HCT116 (cell line): ENCODE data around the gene RAB34. TPM values are rescaled to one million over a fixed set of nuclear protein-coding genes. Genes with fewer than 3 reads are reported as not detected.

Experiments used
- CBX3 ChIP-seq: IDR thresholded peaks from 2 replicates; pipeline ENCODE4 v1.6.1; 2012; ENCODE audit warnings: low read depth
- CEBPB ChIP-seq: IDR thresholded peaks from 2 replicates; pipeline ENCODE4 v1.6.1; 2012; ENCODE audit warnings: low read depth
- CTCF ChIP-seq, 3 experiments: fragments of 200-600 bp in 1 of 3; sonication (generic) in 1 of 3; IDR thresholded peaks in 2 of 3; conservative IDR thresholded peaks in 1 of 3; 2 replicates each; pipeline ENCODE4 v1.5.1; 2012 to 2017; ENCODE audit warnings: low read depth in 2 of 3, low read length in 2 of 3, antibody characterized with exemption in 1 of 3, borderline replicate concordance in 1 of 3, control low read depth in 1 of 3, mild to moderate bottlenecking in 1 of 3, mixed read lengths in 1 of 3, mixed run types in 1 of 3, moderate library complexity in 1 of 3; ENCODE audit not compliant: insufficient read depth in 1 of 3
- ELF1 ChIP-seq: IDR thresholded peaks from 2 replicates; pipeline ENCODE4 v1.6.1; 2012; ENCODE audit warnings: low read depth, borderline replicate concordance
- EZH2 ChIP-seq: fragments of 200-600 bp; sonication (generic); IDR thresholded peaks from 2 replicates; pipeline ENCODE4 v1.6.1; 2017; ENCODE audit warnings: antibody characterized with exemption, mixed run types
- FOSL1 ChIP-seq: IDR thresholded peaks from 2 replicates; pipeline ENCODE4 v1.6.1; 2012; ENCODE audit warnings: low read depth
- JUND ChIP-seq: IDR thresholded peaks from 2 replicates; pipeline ENCODE4 v1.6.1; 2012
- POLR2AphosphoS5 ChIP-seq: IDR thresholded peaks from 2 replicates; pipeline ENCODE4 v1.6.1; 2011; ENCODE audit warnings: mild to moderate bottlenecking, low read depth, low read length, moderate library complexity
- ZBTB33 ChIP-seq: IDR thresholded peaks from 2 replicates; pipeline ENCODE4 v1.6.1; 2011; ENCODE audit warnings: mild to moderate bottlenecking, low read length, moderate library complexity; ENCODE audit not compliant: insufficient replicate concordance; ENCODE audit errors: extremely low read depth
- total RNA-seq: library from RNA; stranded (reverse); gene quantifications from one replicate; pipeline ENCODE4 v1.2.1, GENCODE V29; 2021; ENCODE audit not compliant: unreplicated experiment

The RAB34 gene
- total RNA-seq, 1 experiment from 2014 or later = 0.59 TPM

DNA sequence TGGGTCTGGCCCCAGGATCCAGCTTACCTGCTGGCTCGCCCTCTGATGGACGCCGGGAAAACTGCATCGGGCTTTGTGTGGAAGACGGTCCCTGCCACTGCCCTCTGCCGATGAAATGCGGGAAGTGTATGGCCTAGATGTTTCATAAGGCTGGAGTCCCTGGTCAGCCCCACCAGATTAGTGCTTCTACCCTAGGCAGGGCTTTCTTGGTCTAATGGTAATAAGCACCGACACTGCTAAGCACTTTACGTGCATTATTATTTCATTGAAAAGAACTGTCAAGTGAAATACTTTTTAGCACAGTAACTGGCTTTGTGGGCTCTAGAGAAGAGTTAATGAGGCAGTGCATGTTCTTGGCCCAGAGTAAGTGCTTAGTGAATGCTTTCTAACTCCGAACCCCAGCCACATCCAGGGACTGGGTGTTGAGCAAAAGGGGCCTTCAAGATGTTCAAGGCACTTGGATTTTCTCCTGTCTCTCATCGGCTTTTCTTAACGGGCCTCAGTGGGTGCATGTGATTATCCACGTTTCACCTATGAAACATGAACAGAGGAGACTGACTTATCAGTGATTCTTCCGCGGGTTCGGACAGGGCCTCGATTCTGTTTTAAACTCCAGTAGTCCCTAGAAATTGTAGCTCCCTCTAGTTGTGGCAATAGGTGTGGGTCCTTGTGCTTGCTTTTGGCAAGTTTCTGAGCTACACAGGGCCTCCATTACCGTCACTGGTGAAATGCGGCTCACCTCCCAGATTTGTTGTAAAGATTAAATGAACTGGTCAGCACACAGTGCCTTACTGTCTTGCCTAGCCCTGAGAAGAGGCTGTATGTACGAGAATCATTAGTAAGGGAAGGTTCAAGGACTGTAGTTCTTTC is 32.7 kb upstream of the RAB34 start (continued):
- no peak for TF ChIP-seq EZH2
- TF ChIP-seq ELF1 = no peak
- no peak for TF ChIP-seq FOSL1
- TF ChIP-seq CBX3 = no peak
- TF ChIP-seq CEBPB = no peak
- TF ChIP-seq POLR2AphosphoS5 = peak; percentile 72
- TF ChIP-seq JUND = no peak; the same call in 1 of the 2 replicates
- peak; percentile 65 for TF ChIP-seq ZBTB33
- TF ChIP-seq CTCF (IDR thresholded peaks at IDR 0.05 in 2 of 3, conservative IDR thresholded peaks at IDR 0.05 in 1 of 3; ENCODE audit: borderline replicate concordance in 1 of 3, insufficient read depth in 1 of 3, low read depth in 2 of 3, low read length in 2 of 3) = peak; percentile 98 to 100 (median 98)
